GM12801 (cell line): ENCODE measurements around the gene SLCO4A1.

Source experiments
- TF ChIP-seq, protein P1 (sequence below): IDR thresholded peaks from one replicate; pipeline ENCODE4 v1.5.1; 2011; ENCODE audit warnings: control low read depth; ENCODE audit not compliant: insufficient read length; ENCODE audit errors: extremely low read depth

SLCO4A1 gene

GRCh38 chr20:62710221-62710885 is 68.0 kb downstream of the SLCO4A1 start:
- TF ChIP-seq, protein P1, sequence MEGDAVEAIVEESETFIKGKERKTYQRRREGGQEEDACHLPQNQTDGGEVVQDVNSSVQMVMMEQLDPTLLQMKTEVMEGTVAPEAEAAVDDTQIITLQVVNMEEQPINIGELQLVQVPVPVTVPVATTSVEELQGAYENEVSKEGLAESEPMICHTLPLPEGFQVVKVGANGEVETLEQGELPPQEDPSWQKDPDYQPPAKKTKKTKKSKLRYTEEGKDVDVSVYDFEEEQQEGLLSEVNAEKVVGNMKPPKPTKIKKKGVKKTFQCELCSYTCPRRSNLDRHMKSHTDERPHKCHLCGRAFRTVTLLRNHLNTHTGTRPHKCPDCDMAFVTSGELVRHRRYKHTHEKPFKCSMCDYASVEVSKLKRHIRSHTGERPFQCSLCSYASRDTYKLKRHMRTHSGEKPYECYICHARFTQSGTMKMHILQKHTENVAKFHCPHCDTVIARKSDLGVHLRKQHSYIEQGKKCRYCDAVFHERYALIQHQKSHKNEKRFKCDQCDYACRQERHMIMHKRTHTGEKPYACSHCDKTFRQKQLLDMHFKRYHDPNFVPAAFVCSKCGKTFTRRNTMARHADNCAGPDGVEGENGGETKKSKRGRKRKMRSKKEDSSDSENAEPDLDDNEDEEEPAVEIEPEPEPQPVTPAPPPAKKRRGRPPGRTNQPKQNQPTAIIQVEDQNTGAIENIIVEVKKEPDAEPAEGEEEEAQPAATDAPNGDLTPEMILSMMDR = no peak

GRCh38 chr20:62710886-62711702 is 68.8 kb downstream of the SLCO4A1 start:
- TF ChIP-seq, protein P1 = no peak

DNA sequence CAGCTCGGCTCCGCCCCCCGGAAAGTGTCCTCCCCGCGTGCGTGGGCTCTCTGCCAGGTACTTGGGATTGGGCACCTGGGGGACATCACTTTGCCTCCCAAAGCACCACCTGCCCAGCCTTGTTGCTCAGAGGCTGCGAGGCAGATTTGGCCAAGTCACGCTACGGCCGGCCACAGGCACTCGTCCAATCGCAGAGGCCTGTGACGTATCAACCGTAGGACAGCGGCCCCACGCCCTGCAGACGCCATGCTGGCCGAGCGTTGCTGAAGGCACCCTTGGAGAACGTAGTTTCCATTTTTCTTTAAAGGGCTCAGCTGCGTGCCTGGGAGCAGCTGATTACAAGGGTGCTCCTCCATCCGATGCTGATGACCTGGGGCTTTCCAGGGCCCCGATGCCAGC is 69.4 kb downstream of the SLCO4A1 start:
- TF ChIP-seq, protein P1 = no peak

GRCh38 chr20:62712606-62713005 is 70.3 kb downstream of the SLCO4A1 start:
- TF ChIP-seq, protein P1 = no peak

DNA sequence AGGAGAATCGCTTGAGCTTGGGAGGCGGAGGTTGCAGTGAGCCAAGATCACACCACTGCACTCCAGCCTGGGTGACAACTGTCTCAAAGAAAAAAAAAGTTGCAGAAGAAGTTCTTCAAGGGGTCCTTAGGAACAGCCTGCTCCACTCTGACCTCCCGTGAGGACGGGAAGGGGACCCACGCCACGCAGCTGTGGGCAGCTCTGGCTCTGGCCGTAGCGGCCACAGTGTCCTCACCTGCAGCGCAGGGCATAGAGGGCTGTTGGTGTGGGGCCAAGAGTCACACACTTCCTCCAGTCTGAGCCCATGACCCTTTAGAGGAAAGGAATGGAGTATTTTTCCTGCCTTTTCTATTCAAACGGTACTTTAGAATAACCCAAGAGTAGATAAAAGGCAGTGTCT is 71.7 kb downstream of the SLCO4A1 start:
- TF ChIP-seq, protein P1 = no peak

GRCh38 chr20:62714799-62715198 is 72.5 kb downstream of the SLCO4A1 start:
- TF ChIP-seq, protein P1 = no peak

GRCh38 chr20:62715201-62715600 is 72.9 kb downstream of the SLCO4A1 start:
- TF ChIP-seq, protein P1 = no peak
